ENCODE results near the gene CEP72. TPM values are rescaled to one million over a fixed set of nuclear protein-coding genes. Genes with fewer than 3 reads are reported as not detected.

CEP72 gene
- total RNA-seq, 2 experiments from 2014 or later: 27.0 to 28.9 TPM

- H3K4me1 Mint-ChIP-seq (ENCODE audit: low read depth): peaks cover 12% of the 10 kb centered on the region
- peaks cover 7% of the 10 kb centered on the region for H3K27me3 Mint-ChIP-seq
- no peak overlapping the region for H3K4me3 Mint-ChIP-seq
- DNase-seq (no peak), ATAC-seq (no peak)
- CTCF ChIA-PET: no interaction called here
- no peaks in the 10 kb centered on the region for H3K9me3 Mint-ChIP-seq
- TF ChIP-seq, protein P1, sequence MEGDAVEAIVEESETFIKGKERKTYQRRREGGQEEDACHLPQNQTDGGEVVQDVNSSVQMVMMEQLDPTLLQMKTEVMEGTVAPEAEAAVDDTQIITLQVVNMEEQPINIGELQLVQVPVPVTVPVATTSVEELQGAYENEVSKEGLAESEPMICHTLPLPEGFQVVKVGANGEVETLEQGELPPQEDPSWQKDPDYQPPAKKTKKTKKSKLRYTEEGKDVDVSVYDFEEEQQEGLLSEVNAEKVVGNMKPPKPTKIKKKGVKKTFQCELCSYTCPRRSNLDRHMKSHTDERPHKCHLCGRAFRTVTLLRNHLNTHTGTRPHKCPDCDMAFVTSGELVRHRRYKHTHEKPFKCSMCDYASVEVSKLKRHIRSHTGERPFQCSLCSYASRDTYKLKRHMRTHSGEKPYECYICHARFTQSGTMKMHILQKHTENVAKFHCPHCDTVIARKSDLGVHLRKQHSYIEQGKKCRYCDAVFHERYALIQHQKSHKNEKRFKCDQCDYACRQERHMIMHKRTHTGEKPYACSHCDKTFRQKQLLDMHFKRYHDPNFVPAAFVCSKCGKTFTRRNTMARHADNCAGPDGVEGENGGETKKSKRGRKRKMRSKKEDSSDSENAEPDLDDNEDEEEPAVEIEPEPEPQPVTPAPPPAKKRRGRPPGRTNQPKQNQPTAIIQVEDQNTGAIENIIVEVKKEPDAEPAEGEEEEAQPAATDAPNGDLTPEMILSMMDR (IDR thresholded peaks at IDR 0.05): no peak
- no peak overlapping the region for H3K27ac Mint-ChIP-seq
- H3K36me3 Mint-ChIP-seq (ENCODE audit: low read depth): no peaks in the 10 kb centered on the region
- POLR2A ChIA-PET: no interaction called here
- intact Hi-C loops (cut with micrococcal nuclease): loop anchor here (5.0 kb wide), 1 partner anchor 228 kb away; no protein-coding TSS in a partner anchor
Observed at GRCh38 chr5:674630-675011, 62.5 kb downstream of the CEP72 start.

- ATAC-seq (no peak), DNase-seq (no peak)
- H3K9me3 Mint-ChIP-seq: no peaks in the 10 kb centered on the region
- TF ChIP-seq, protein P1 (IDR thresholded peaks at IDR 0.05): no peak
- peaks cover 7% of the 10 kb centered on the region for H3K27me3 Mint-ChIP-seq
- no peak overlapping the region for H3K4me3 Mint-ChIP-seq
- no peak overlapping the region for H3K27ac Mint-ChIP-seq
- intact Hi-C loops (cut with micrococcal nuclease): no loop called here
- ChIA-PET CTCF (no interaction called here), POLR2A (no interaction called here)
- H3K36me3 Mint-ChIP-seq (ENCODE audit: low read depth): no peaks in the 10 kb centered on the region
- H3K4me1 Mint-ChIP-seq (ENCODE audit: low read depth): peaks cover 12% of the 10 kb centered on the region
Observed at GRCh38 chr5:675111-675870, 63.2 kb downstream of the CEP72 start.

DNA sequence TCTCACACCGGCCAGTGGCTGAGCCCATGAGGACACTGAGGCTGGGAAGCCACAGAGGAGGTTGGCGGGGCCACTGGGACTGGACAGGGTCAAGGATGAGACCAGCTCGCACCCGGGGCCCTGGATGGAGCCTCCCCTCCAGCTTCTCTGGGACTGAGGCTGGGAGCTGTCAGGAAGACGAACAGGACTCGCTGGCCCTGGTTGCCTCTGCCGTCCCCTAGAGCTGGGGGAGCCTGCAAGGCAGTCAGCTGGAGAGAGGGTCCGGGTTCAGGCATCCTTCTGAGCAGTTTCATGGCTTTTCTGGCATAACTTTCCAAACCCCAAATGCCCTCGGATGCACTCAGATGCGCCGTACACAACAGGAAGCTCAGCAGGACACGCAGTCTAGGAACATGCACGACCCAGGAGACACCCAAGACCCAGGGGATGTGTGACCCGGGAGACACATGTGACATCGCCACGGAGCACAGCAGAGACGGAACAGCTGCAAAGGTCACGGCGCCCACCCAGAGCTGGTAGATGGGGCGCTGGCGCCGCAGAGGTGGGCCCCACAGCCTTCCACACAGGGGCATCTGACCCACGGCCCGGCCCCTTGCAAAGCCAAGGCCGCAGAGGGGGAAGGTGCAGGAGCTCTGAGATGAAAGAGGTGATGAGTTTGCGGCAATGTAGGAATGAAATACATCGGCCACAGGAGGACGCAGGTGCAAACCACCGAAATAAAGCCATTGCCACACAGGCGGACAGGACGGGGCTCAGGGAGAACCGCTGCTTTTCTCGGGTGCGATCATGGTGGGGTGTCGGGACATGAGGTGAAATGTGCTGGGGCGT, 63.9 kb downstream of the CEP72 start:
- DNase-seq: no peak

GRCh38 chr5:676699-677076, 64.5 kb downstream of the CEP72 start:
- ChIA-PET CTCF (no interaction called here), POLR2A (interaction anchor here (0.6 kb wide), 1 partner anchor 860 kb away, joined by 3 read pairs; no protein-coding TSS in a partner anchor)
- peaks cover 12% of the 10 kb centered on the region for H3K4me1 Mint-ChIP-seq (ENCODE audit: low read depth)
- H3K27me3 Mint-ChIP-seq: peaks cover 7% of the 10 kb centered on the region
- DNase-seq: no peak
- ATAC-seq: no peak
- TF ChIP-seq, protein P1 (IDR thresholded peaks at IDR 0.05): no peak
- intact Hi-C loops (cut with micrococcal nuclease): no loop called here
- no peak overlapping the region for H3K27ac Mint-ChIP-seq
- no peaks in the 10 kb centered on the region for H3K36me3 Mint-ChIP-seq (ENCODE audit: low read depth)
- H3K9me3 Mint-ChIP-seq: no peaks in the 10 kb centered on the region
- H3K4me3 Mint-ChIP-seq: no peak overlapping the region

More for the DNA sequence above, 63.9 kb downstream of the CEP72 start:
- TF ChIP-seq, protein P1 (IDR thresholded peaks at IDR 0.05): no peak
- Mint-ChIP-seq H3K4me1 (ENCODE audit: low read depth) (peaks cover 12% of the 10 kb centered on the region), H3K27ac (no peak overlapping the region), H3K36me3 (ENCODE audit: low read depth) (no peaks in the 10 kb centered on the region), H3K9me3 (no peaks in the 10 kb centered on the region), H3K4me3 (no peak overlapping the region), H3K27me3 (peaks cover 7% of the 10 kb centered on the region)
- intact Hi-C loops (cut with micrococcal nuclease): no loop called here
- CTCF ChIA-PET: interaction anchor here (0.7 kb wide), 1 partner anchor 33 kb away, joined by 3 read pairs; no protein-coding TSS in a partner anchor
- POLR2A ChIA-PET: no interaction called here
- no peak for ATAC-seq
